Measurements from ENCODE around the gene KLRF2.

DNA sequence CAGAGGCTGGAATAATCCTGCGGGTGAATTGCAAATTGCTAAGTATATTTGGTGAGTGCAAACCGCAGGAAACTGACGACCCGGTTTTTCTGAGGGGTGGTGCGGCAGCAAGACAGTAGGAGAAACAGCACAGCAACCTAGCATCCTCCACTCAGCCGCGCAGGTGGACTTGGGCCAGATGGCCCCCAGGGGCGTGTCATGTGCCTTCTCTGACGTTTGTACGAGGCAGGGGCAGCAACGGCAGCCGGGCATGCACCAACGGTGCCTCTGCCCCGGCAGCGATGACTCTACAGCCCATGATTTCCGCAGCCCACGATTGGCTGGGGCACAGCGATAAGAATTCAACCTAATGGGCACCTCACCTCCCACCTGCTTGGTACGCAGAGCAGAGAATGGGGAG, 62.0 kb downstream of the KLRF2 start:
- TF ChIP-seq POLR2A (IDR thresholded peaks at IDR 0.05; ENCODE audit: low read depth) (no peak), POLR2AphosphoS5 (IDR thresholded peaks at IDR 0.05) (peak in 1 of 2 donors; percentile 16), EP300 (IDR thresholded peaks at IDR 0.05) (no peak)
- TF ChIP-seq, protein P1, sequence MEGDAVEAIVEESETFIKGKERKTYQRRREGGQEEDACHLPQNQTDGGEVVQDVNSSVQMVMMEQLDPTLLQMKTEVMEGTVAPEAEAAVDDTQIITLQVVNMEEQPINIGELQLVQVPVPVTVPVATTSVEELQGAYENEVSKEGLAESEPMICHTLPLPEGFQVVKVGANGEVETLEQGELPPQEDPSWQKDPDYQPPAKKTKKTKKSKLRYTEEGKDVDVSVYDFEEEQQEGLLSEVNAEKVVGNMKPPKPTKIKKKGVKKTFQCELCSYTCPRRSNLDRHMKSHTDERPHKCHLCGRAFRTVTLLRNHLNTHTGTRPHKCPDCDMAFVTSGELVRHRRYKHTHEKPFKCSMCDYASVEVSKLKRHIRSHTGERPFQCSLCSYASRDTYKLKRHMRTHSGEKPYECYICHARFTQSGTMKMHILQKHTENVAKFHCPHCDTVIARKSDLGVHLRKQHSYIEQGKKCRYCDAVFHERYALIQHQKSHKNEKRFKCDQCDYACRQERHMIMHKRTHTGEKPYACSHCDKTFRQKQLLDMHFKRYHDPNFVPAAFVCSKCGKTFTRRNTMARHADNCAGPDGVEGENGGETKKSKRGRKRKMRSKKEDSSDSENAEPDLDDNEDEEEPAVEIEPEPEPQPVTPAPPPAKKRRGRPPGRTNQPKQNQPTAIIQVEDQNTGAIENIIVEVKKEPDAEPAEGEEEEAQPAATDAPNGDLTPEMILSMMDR (IDR thresholded peaks at IDR 0.05) = no peak

Measured in esophagus muscularis mucosa (tissue), 4 donors.